ENCODE results near the gene OSR1.
"Not testable (repeated sequence)": the region's sequence is repeated elsewhere in the genome, so short reads cannot be mapped to it uniquely, and the experiment has no call there.

Gene OSR1

DNA sequence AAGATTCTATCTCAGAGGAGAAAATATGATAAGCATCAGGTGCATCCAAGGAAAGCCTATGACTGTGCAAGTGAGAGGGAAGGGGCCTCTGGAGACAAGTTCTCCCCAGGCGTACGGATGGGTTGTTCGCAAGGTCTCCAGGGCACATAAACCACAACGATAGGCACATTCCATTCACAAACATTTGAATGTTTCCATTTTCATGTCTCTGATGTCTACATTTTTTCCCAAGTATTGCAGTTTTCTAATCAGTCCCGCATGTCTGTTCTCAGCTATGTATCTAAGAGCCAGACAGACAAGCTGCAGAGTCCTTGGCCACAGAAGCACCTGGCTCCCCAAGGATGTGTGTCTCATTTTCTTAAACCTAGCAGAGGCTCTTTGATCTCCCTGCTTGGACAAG, 28.0 kb downstream of the OSR1 start:
- no peak for DNase-seq

DNA sequence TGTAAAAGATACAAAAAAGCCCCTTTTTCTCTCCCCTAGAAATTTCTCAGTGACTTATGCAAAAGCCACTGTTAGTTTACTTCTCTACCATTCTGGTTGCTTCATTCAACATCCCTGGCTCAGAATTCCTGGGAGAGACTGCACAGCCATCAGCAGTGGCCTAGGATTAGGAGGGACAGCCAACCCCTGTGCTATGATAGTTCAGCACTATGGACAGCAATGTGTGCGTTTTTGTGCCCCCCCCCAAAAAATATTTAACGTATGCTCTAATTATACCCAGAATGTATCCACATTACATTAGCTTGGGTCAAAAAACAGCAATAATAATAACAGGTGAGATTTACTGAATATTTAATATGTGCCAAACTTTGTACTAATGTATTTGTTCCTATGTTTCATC, 29.0 kb downstream of the OSR1 start:
- DNase-seq: no peak

DNA sequence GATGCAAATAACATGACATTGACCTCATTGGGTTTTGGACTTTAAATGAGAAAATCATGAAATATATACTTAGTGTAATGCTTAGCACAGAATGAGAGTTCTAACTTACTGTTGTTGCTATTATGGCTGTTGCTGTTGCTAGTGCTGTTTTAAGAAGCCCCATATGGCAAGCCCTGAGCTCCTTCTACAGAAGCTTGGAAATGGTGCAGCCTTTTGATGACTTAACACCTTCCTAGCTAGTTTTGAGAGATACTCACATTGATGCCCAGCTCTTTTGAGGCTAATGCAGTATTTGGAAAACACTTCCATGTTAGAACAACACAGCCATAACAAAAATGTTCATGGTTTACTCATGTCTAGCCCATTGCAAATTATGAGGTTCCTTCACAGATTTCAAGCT, 30.9 kb downstream of the OSR1 start:
- no peak for DNase-seq

DNA sequence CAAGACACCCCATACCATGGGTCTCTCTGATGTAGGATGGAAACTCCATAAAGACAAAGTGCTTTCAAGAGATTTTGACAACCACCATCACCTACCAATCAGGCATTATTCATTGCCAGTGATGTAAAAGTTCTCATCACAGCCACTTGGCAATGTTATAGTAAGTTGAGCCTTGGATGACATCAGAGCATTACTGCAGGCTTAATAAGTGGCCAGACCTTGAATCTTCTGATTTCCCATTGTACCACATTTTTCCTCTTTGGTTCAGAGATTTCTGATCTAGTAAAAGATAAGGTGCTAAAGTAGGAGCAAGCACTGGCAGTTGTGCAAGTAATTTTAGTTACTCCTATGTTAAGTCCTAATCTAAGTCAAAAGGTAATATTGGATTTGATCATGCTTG, 36.5 kb downstream of the OSR1 start:
- DNase-seq: no peak

DNA sequence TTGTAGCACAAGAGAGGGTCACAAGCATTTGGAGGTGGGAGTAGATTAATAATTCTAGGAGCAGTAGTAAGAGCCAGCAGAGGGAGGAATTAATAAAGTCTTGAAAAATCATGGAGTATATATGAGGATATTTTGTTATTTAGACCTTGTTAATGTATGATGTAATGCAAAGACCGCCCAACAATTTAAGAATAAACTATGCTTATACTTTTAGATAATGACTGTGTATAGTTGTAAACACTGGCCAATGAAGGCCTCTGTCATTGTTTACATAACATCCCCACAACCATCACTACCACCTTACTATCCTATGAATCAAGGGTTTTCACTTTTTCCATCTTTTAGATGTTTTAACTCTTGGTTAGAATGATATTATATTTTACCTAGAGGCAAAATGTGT, 37.6 kb downstream of the OSR1 start:
- DNase-seq: no peak

DNA sequence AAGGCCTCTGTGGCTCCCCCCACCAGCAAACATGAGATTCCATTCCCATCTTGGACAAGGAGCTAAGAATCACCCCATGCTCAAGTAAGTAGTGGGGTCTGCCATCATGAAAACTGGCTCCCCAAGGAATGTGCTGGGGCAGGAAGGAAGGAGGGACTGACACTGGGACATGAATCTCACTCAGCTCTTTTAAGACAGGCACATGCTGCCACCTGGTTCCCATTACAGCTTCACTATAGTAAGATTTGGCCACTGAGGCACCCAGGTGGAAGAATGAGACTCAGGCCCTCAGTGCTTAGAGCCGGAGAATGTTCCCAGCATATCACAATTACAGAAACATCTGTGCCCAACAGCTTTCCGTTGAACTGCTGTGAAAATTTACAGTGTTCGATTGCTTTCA, 38.7 kb downstream of the OSR1 start:
- DNase-seq: no peak

DNA sequence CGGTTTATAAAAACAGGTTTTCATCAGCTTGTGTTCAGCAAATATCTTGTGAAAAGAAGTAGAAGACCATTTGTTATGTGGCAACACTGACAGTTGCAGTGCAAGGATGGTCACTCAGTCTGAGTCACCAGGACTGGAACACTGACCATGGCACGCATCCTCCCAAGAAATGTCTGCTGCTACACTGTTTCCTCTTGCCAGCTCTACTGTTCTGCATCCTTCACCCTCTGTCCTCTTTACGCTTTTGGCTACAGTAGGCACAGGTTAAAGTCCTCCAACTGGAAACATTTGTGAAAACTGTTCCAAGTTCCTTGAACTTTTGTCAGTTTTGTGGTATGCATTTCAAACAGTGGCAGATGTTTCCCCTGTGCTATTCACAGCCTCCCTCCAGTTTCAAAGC, 39.4 kb downstream of the OSR1 start:
- no peak for DNase-seq

DNA sequence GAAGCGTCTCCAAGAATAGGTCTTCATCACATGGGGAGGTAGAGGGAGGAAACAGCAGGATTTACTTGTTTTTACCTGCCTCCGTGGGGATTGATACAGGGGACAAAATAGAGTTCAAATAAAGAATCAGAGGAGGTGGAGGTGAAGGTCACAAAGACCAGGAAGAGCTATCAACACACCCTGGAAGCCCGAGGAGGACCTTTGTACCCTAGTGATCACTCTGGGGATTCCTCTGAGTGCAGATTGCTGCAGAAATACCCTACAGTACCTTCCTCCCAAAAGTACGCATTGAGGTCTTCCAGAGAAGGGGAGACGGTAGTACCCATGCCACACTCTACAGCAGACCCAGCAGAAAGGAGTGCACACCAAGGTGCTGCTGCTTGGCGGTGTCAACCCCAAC, 44.9 kb downstream of the OSR1 start:
- DNase-seq: no peak

DNA sequence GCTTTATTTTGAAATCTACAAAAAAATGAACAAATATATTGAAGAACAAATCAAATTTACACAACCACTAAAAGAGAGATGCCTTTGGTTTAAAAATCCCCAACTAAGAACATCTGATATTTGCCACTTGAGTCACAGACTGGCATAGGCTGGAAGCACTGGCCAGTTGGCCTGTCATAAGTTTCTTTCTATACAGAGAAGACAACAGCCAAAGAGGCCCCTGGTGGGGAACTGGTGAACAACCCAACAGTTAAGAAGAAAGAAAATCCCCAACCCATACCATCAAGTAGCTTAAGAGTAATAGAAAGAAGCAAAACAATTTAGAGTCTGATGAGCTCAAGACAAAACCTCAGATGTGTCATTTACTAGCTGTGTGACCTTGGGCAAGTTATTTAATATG, 45.5 kb downstream of the OSR1 start:
- DNase-seq: no peak

DNA sequence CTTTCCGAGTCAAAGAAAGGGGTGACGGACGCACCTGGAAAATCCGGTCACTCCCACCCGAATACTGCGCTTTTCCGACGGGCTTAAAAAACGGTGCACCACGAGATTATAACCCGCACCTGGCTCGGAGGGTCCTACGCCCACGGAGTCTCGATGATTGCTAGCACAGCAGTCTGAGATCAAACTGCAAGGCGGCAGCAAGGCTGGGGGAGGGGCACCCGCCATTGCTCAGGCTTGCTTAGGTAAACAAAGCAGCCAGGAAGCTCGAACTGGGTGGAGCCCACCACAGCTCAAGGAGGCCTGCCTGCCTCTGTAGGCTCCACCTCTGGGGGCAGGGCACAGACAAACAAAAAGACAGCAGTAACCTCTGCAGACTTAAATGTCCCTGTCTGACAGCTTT, 52.4 kb downstream of the OSR1 start:
- DNase-seq: not testable (repeated sequence)

DNA sequence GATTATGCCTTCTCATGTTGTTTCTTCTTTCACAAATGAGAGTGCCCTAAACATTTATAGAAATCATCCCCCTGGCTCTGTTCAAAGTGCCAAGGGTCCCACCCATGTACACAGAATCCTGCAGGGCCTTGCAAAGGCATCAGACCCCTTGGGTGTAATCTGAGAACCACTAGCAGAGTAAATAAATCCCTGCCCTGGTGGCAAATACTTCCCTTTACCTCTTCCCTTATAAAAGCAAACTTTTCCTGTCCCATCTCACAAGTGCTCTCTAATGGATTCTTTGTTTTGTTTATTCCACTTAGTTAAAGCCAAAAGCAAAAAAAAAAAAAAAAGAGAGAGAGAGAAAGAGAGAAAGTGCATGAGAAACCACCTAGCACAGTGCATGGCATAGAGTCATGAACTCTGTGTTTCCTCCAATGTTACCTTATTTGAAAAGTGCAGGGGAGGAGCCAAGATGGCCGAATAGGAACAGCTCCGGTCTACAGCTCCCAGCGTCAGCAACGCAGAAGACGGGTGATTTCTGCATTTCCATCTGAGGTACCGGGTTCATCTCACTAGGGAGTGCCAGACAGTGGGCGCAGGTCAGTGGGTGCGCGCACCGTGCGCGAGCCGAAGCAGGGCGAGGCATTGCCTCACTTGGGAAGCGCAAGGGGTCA, 52.9 kb downstream of the OSR1 start:
- not testable (repeated sequence) for DNase-seq

DNA sequence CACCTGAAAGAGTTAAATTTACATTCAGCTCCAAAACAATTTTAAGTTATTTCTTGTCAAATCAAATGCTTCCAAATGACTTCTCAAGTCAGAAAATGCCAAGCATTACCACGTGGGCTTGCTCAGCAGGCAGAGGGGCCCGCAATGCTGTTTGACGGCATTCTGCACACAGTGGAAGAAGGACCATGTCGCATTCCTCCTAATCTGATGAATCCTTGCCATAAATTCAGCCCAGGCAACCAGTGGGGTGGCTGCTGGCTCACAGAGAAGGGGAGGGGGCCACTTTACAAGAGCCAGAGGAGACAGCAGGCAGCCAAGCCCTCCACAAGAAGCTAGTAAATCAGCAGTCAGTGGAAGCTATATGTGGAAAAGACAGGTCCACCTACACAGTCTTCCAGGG, 56.7 kb downstream of the OSR1 start:
- DNase-seq: no peak

Measured in NCI-H187 (cell line).